Measurements from ENCODE around the gene C1QTNF1.

- TF ChIP-seq POLR2A (IDR thresholded peaks at IDR 0.05) (no peak), CTCF (IDR thresholded peaks at IDR 0.05) (no peak), EP300 (IDR thresholded peaks at IDR 0.05) (no peak)
These were observed 15.1 kb upstream of the C1QTNF1 start for GRCh38 chr17:79008666-79009387.
